Neural progenitor cell (in vitro differentiated cells): ENCODE results near the gene MRPL2. TPM values are rescaled to one million over a fixed set of nuclear protein-coding genes. Genes with fewer than 3 reads are reported as not detected.

Experiments used
- DNase-seq: peaks from one replicate; pipeline ENCODE4 v3.0.0-alpha.2; 2016; ENCODE audit warnings: low spot score
- H2AFZ ChIP-seq: fragments of 200-600 bp; sonication (generic); replicated peaks from 2 replicates; pipeline ENCODE4 v1.6.1; 2016; ENCODE audit warnings: antibody characterized with exemption
- H3F3A ChIP-seq: fragments of 200-600 bp; sonication (generic); 2 replicates; pipeline ENCODE4 v1.6.1; 2016; ENCODE audit warnings: antibody characterized with exemption, low read depth
- H3K27ac ChIP-seq: fragments of 200-600 bp; sonication (generic); 2 replicates; pipeline ENCODE4 v1.5.1; 2016; ENCODE audit warnings: mild to moderate bottlenecking
- H3K27me3 ChIP-seq: fragments of 200-600 bp; sonication (generic); 2 replicates; pipeline ENCODE4 v1.6.1; 2016; ENCODE audit warnings: mild to moderate bottlenecking, moderate library complexity
- H3K36me3 ChIP-seq: fragments of 200-600 bp; sonication (generic); 2 replicates; pipeline ENCODE4 v1.5.1; 2016
- H3K4me1 ChIP-seq: fragments of 200-600 bp; sonication (generic); 2 replicates; pipeline ENCODE4 v1.6.1; 2016; ENCODE audit warnings: mixed run types
- H3K4me2 ChIP-seq: fragments of 200-600 bp; sonication (generic); 2 replicates; pipeline ENCODE4 v1.6.1; 2016
- H3K4me3 ChIP-seq: fragments of 200-600 bp; sonication (generic); 2 replicates; pipeline ENCODE4 v1.5.1; 2016
- H3K79me2 ChIP-seq: fragments of 200-600 bp; sonication (generic); 2 replicates; pipeline ENCODE4 v1.6.1; 2016; ENCODE audit warnings: low read depth
- H3K9ac ChIP-seq: fragments of 200-600 bp; sonication (generic); 2 replicates; pipeline ENCODE4 v1.6.1; 2016
- H3K9me3 ChIP-seq: fragments of 200-600 bp; sonication (generic); 2 replicates; pipeline ENCODE4 v1.5.1; 2016; ENCODE audit warnings: low read depth
- H4K20me1 ChIP-seq: fragments of 200-600 bp; sonication (generic); 2 replicates; pipeline ENCODE4 v1.6.1; 2016; ENCODE audit warnings: low read depth
- H3K27ac Mint-ChIP-seq: 3 replicates; pipeline ENCODE4 v1.8.0; 2021; ENCODE audit warnings: mixed read lengths
- H3K27me3 Mint-ChIP-seq: 2 replicates; pipeline ENCODE4 v1.8.0; 2022; ENCODE audit warnings: low read depth, mild to moderate bottlenecking, inconsistent platforms, moderate library complexity, mixed read lengths; ENCODE audit not compliant: insufficient read depth
- H3K36me3 Mint-ChIP-seq: 3 replicates; pipeline ENCODE4 v1.8.0; 2021; ENCODE audit warnings: mixed read lengths
- H3K4me1 Mint-ChIP-seq: 3 replicates; pipeline ENCODE4 v1.8.0; 2021; ENCODE audit warnings: mixed read lengths
- H3K4me3 Mint-ChIP-seq: 3 replicates; pipeline ENCODE4 v1.8.0; 2021; ENCODE audit warnings: mild to moderate bottlenecking, moderate library complexity, mixed read lengths
- H3K9me3 Mint-ChIP-seq: 3 replicates; pipeline ENCODE4 v1.8.0; 2020; ENCODE audit warnings: mixed read lengths
- CTCF ChIP-seq: fragments of 200-600 bp; sonication (generic); IDR thresholded peaks from 2 replicates; pipeline ENCODE4 v1.5.1; 2017; ENCODE audit warnings: antibody characterized with exemption, mild to moderate bottlenecking
- EZH2 ChIP-seq: fragments of 200-600 bp; sonication (generic); IDR thresholded peaks from 2 replicates; pipeline ENCODE4 v1.6.1; 2017; ENCODE audit warnings: antibody characterized with exemption, mild to moderate bottlenecking, moderate library complexity
- EZH2phosphoT487 ChIP-seq: fragments of 200-600 bp; sonication (generic); IDR thresholded peaks from 2 replicates; pipeline ENCODE4 v1.6.1; 2017; ENCODE audit warnings: antibody characterized with exemption
- total RNA-seq: library from RNA; depleted of rRNA; stranded (reverse); fragments of >200 nt; gene quantifications from 2 replicates; pipeline ENCODE4 v1.2.3, GENCODE V29; 2015; ENCODE audit warnings: low replicate concordance

MRPL2 gene
- total RNA-seq, 1 donor from 2014 or later: 20.7 TPM

- no peak overlapping the region for H3K4me2 ChIP-seq
- no peaks in the 10 kb centered on the region for H3K4me1 Mint-ChIP-seq
- no peak overlapping the region for H3K27ac Mint-ChIP-seq
- no peak overlapping the region for H3K27ac ChIP-seq
- H3K79me2 ChIP-seq: no peaks in the 10 kb centered on the region
- H3K9me3 Mint-ChIP-seq: no peaks in the 10 kb centered on the region
- no peaks in the 10 kb centered on the region for H3K9me3 ChIP-seq
- no peak overlapping the region for H3K4me3 Mint-ChIP-seq
- no peak for TF ChIP-seq EZH2
- TF ChIP-seq CTCF: no peak
- TF ChIP-seq EZH2phosphoT487: no peak
- peaks cover 18% of the 10 kb centered on the region for H3K36me3 Mint-ChIP-seq
- no peak overlapping the region for H2AFZ ChIP-seq
- no peaks in the 10 kb centered on the region for H3K27me3 ChIP-seq
- DNase-seq: no peak
- no peak overlapping the region for H3K4me3 ChIP-seq
- H3K27me3 Mint-ChIP-seq: peaks cover 2% of the 10 kb centered on the region
- no peaks in the 10 kb centered on the region for H3K36me3 ChIP-seq
- H3K9ac ChIP-seq: no peak overlapping the region
- H4K20me1 ChIP-seq: peaks cover 7% of the 10 kb centered on the region
- peaks cover 9% of the 10 kb centered on the region for H3F3A ChIP-seq
- no peaks in the 10 kb centered on the region for H3K4me1 ChIP-seq
These were observed 53.4 kb downstream of the MRPL2 start for GRCh38 chr6:43005844-43006243.

Other genes with a start within 250 kb of the MRPL2 start
- 92.0 and 106 TPM in 2 replicates for gene RPL7L1, start 179.8 kb downstream of the MRPL2 start, total RNA-seq
- not detected in 2 replicates for gene PTCRA, start 143.4 kb downstream of the MRPL2 start, total RNA-seq
- gene CNPY3, start 130.0 kb downstream of the MRPL2 start, total RNA-seq: 38.0 and 65.4 TPM in 2 replicates
- gene GNMT, start 98.7 kb downstream of the MRPL2 start, total RNA-seq: 0.50 TPM in 1 of 2 replicates, not detected in the other
- gene PEX6, start 80.3 kb downstream of the MRPL2 start, total RNA-seq: 11.3 and 22.4 TPM in 2 replicates
- 75.0 and 103 TPM in 2 replicates for gene PPP2R5D, start 74.9 kb downstream of the MRPL2 start, total RNA-seq
- gene MEA1, start 45.5 kb downstream of the MRPL2 start, total RNA-seq: 73.1 and 88.3 TPM in 2 replicates
- gene KLHDC3, start 45.2 kb downstream of the MRPL2 start, total RNA-seq: 122 and 165 TPM in 2 replicates
- gene RRP36, start 37.8 kb downstream of the MRPL2 start, total RNA-seq: 77.8 and 93.3 TPM in 2 replicates
- 23.1 and 43.7 TPM in 2 replicates for gene CUL7, start 5.6 kb downstream of the MRPL2 start, total RNA-seq
- 12.6 and 28.2 TPM in 2 replicates for gene KLC4, start 197 bp upstream of the MRPL2 start, total RNA-seq
- gene PTK7, start 16.9 kb upstream of the MRPL2 start, total RNA-seq: 68.0 and 155 TPM in 2 replicates
- 15.0 and 35.6 TPM in 2 replicates for gene SRF, start 111.8 kb upstream of the MRPL2 start, total RNA-seq
- gene CUL9, start 122.8 kb upstream of the MRPL2 start, total RNA-seq: 14.1 and 25.9 TPM in 2 replicates
- gene DNPH1, start 170.0 kb upstream of the MRPL2 start, total RNA-seq: 25.2 and 113 TPM in 2 replicates
- 1.7 and 3.2 TPM in 2 replicates for gene TTBK1, start 184.0 kb upstream of the MRPL2 start, total RNA-seq
- not detected in 2 replicates for gene SLC22A7, start 238.8 kb upstream of the MRPL2 start, total RNA-seq
- gene CRIP3, start 249.4 kb upstream of the MRPL2 start, total RNA-seq: 21.3 and 35.4 TPM in 2 replicates